GM08714 (cell line): ENCODE data around the gene TFE3.
"Not testable (repeated sequence)": the region's sequence is repeated elsewhere in the genome, so short reads cannot be mapped to it uniquely, and the experiment has no call there.

ENCODE experiments used
- H3K4me3 ChIP-seq: fragments of 200-500 bp; sonication (Bioruptor generic); 2 replicates; pipeline ENCODE4 v1.5.1; 2014; ENCODE audit warnings: mild to moderate bottlenecking, low read length, inconsistent platforms
- ZNF274 ChIP-seq: IDR thresholded peaks from 2 replicates; pipeline ENCODE4 v1.6.1; 2012; ENCODE audit warnings: mild to moderate bottlenecking, low read depth, low read length

Gene TFE3

GRCh38 chrX:49000636-49001035 is 42.5 kb downstream of the TFE3 start:
- H3K4me3 ChIP-seq, result no peak overlapping the region; the same call in 1 of the 2 replicates
- no peak for TF ChIP-seq ZNF274

GRCh38 chrX:48999030-48999429 is 44.1 kb downstream of the TFE3 start:
- TF ChIP-seq ZNF274, result no peak
- H3K4me3 ChIP-seq, result no peak overlapping the region

DNA sequence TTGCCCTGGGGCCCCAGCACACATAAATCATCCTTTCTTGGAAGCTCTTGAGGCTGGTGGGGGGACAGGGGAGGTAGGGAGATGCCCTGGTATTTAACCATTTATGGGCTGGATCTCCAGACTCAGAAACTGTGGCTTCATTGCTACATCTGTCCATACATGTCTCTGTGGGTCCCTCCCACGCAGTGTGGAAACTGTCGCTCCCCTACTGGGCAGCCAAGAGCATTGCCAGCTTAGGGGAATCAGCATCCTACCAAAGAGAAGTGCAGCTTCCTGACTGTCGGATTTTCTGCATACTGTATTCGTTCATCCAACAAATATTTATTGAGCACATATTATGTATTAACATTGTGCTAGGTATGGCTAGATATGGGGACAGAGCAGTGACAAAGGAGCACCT is 44.8 kb downstream of the TFE3 start:
- H3K4me3 ChIP-seq, result no peak overlapping the region
- TF ChIP-seq ZNF274, result no peak

GRCh38 chrX:48997865-48998264 is 45.3 kb downstream of the TFE3 start:
- no peak for TF ChIP-seq ZNF274
- no peak overlapping the region for H3K4me3 ChIP-seq

GRCh38 chrX:48997455-48997854 is 45.7 kb downstream of the TFE3 start:
- no peak for TF ChIP-seq ZNF274
- no peak overlapping the region for H3K4me3 ChIP-seq

- H3K4me3 ChIP-seq, result no peak overlapping the region
- TF ChIP-seq ZNF274, result no peak
These were observed 46.2 kb downstream of the TFE3 start for GRCh38 chrX:48996969-48997368.

DNA sequence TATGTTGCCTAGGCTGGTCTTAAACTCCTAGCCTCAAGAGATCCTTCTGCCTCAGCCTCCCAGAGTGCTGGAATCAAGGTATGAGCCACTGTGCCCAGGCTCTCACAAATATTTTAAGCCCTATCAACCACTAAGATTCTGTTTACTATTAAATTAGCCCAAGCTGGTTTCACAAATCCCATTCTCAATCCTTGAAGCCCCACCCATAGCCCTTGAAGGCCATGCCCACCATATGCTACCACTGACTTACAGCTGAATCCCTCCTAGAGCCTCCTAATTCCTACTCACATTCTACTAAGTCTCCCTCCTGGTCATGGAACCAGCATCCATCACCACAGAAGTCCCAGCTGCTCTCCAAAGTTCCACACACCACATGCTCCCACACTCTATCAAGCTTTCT is 50.8 kb downstream of the TFE3 start:
- no peak overlapping the region for H3K4me3 ChIP-seq
- no peak for TF ChIP-seq ZNF274

GRCh38 chrX:48989483-48989882 is 53.7 kb downstream of the TFE3 start:
- H3K4me3 ChIP-seq, result no peak overlapping the region
- no peak for TF ChIP-seq ZNF274

DNA sequence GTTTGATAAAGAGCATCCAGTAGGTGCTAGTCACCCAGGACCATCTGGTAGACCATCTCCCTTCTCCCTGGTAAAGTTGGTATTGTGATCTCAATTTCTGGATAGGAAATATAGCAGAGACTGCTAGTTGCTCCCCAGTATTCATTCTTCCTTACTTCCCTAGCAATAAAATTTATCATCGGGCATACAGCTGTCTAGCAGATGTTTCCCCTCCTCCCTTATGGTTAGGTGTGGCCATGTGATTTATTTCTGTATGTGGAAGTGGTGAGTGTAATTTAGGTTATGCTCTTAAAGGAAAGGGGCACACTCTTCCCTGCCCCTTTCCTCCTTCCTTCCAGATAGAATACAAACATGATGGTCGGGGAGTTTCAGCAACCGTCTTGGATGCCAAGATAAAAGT is 59.3 kb downstream of the TFE3 start:
- no peak for TF ChIP-seq ZNF274
- H3K4me3 ChIP-seq, result no peak overlapping the region

GRCh38 chrX:48983081-48983480 is 60.1 kb downstream of the TFE3 start:
- no peak overlapping the region for H3K4me3 ChIP-seq
- no peak for TF ChIP-seq ZNF274

DNA sequence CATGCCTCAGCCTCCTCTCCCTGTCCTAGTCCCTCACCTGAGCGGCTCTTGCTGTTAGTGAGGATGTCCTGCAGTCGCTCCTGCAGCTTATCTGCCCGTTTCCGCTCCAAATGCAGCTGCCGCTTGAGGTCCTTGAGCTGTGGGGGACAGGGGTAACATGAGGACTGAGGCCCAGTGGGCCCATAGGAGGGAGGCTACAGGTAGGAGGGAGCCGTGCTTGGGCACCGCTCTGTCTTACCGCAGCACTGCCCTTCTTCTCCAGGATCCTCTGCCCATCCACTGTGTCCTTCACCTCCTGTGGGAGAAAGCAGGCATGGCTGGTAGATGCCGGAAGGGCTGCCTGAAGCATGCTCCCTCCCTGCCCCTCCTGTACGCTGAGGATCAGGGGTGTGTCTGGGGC is 62.0 kb downstream of the TFE3 start:
- TF ChIP-seq ZNF274, result no peak
- no peak overlapping the region for H3K4me3 ChIP-seq

GRCh38 chrX:48980341-48980740 is 62.8 kb downstream of the TFE3 start:
- not testable (repeated sequence) for H3K4me3 ChIP-seq
